CD4-positive, alpha-beta T cell treated with Interleukin-12 subunit alpha and Interleukin-12 subunit beta, for 1 hour (primary cell): ENCODE data around the gene STOML2.

ENCODE experiments used
- DNase-seq: peaks from one replicate; pipeline ENCODE4 v3.0.0-alpha.2; 2020

STOML2 gene

DNA sequence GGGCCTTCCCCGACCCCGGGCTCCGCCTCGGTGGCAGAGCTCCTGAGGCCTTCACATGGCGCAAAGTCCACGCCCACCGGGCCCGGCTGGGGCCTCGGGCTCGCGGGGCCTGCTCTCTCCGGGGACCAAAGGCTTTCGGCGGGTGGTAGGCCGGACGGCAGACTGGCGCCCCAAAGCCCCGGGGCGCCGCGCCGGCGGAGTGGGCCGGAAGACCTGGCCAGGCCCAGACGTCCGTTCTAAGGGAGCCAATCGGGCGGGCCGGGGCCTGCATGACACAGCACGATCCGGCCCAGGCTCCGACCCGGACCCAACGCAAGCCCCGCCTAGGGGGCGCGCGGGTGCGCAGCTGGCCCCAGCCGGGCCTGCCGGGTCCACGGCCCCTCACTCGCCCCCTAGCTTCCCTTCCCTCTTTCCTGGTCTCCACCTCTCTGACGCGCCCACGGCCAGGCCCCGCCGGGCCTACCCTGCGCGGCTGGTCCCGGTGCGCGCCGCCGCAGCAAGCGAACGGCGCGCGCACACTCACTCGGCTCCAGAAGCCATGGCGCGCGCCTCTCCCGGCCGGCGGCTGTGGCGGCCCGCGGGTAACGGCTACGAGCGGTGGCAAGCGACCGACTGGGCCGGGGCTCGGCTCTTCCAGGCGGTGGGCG, 31.0 kb downstream of the STOML2 start:
- peak; percentile 80 for DNase-seq

GRCh38 chr9:35070823-35071813, 31.8 kb downstream of the STOML2 start:
- no peak for DNase-seq

DNA sequence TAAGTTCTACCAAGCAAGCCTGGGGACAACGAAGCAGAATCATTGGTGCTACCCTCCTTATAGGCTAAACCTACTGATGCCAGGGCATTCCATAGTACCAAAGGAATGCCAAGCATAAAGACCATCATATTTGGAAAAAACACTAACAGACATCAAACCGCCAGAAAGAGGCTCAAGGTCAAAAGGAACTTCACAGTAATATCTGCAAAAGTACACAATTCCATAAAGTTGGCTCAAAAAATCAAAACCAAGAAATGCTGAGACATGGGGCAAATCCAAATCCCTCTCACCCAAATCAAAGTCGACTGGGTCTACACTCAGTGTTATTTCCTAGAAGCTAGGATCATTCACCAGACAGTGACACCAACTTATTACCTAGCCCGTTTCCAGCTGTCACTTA, 33.9 kb downstream of the STOML2 start:
- no peak for DNase-seq

- no peak for DNase-seq
Measured at GRCh38 chr9:35067056-35067455, 35.9 kb downstream of the STOML2 start.

DNA sequence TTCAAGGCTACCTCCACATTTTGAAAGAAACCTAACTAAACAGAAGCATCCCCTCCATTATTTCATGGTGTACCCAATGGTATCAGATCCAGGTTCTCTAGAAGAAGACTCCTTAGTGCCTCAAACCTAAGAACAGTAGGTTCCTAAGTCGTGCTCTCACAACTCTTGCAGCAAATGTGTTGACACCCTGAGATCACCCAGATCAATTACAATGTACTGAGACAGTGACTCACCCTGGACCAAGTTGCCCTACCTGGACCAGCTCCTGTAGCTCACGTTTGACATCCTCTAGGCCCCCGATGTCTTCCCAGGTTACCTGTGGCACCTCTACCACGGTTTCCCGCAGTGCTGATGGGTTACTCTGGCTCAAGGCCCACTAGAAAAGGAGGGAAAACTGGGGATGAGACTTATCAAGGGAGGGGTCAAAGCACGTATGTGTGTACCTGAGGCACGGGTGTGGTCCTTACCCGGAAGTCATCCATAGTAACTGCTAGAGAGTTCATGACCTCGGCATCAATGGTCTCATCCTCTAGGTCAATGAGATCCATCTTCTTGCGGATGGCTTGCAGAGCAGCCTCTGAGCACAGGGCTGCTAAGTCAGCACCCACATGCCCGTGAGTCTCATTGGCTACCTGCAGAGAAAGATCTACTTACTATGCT, 42.3 kb downstream of the STOML2 start:
- DNase-seq, result no peak

GRCh38 chr9:35059438-35059837, 43.5 kb downstream of the STOML2 start:
- DNase-seq, result no peak

GRCh38 chr9:35057271-35057620, 45.7 kb downstream of the STOML2 start:
- no peak for DNase-seq

DNA sequence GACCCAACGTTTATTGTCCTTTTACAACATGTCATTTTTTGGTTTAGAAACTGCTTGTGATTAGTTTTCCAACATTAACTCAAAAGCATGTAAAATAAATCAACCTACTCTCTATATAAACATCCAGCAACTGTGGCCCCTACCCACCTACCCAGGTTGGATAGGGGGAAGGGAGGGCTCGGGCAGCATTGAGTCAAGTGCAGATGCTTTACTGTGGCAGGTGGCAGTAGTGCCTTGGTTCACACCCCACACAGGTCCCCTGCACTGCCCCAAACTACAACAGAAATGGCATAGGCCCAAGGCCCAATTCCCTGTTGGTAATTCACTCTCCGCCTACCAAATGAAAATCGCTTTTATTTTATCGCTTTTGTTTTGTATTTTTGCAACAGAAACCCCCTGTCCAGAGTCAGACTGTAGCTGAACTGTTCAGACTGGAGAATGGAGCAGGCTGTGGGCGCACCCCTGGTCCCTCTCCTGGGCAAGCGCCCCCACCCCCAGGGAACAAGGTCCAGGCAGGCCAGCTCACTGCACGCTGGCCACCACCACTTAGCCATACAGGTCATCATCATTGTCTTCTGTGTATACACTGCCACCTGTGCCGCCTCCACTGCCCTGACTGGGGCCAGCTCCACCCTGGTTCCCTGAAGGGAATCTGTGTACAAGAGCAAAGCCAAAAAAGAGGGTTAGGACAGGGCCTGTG, 46.2 kb downstream of the STOML2 start:
- DNase-seq, result no peak

- no peak for DNase-seq
Measured at GRCh38 chr9:35054871-35055644, 47.9 kb downstream of the STOML2 start.

DNA sequence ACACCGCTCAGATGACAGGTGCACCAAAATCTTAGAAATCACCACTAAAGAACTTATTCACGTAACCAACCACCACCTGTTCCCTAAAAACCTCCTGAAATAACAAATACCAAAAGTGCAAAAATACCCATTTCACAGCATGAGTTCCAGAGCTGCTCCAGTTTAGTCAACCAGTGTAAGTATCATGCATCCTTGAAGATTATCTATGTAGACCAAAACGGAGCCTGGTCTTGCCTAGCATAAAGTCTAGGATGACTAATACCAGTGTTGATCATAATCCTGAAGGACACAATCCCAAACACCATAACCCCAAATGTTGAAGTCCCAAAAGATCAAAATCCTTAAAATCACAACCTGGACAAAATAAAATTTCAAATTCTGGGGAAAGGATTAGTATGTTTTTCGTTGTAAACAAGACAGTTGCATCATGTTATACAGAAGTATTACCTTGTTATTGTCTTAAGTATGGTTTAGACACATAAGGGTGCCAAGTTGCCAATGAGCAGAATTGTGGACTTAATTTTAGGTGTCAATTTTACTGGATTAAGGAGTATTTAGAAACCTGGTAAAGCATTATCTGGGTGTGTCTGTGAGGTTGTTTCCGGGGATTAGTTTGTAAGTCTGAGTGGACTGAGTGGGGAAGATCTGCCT, 48.6 kb downstream of the STOML2 start:
- DNase-seq, result no peak

- peak; percentile 56 for DNase-seq
Measured at GRCh38 chr9:35051069-35051967, 51.6 kb downstream of the STOML2 start.
